Measurements from ENCODE around the gene C10orf90.

C10orf90 gene

DNA sequence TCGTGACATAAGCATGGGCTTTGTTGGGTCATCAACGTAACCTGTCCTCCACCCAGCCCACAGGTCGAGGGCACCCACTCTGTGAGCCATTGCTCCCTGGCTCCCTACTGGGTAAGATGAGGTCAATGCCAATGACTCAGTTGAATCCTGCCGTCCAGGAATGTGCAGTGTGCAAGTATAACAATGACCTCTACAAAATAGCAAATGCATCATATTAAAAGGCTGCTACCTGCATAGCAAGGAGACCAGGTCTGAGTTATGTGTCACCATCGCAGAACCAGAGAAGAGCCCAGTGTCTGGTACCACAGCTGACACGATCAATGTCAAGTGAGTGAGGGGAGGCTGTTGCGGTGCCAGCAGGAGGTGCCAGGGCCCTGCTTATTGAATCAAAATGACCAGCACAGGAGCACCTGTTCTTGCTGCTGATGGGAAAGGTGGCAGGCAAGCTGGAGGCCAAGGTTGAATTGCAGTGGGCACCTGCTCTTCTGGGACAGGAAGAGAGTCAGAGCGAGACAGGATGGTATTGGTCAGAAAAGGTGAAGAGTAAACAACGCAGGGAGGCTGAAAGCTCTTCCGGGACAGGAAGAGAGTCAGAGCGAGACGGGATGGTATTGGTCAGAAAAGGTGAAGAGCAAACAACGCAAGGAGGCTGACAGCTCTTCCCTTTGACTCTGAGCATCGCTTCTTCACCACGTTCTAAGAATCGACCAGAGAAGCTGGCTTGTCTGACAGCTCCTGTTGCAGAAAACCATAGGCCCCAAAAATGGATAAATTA, 173.5 kb downstream of the C10orf90 start:
- Histone ChIP-seq H3K4me2 (ENCODE audit: low read length) (no peak overlapping the region), H3K79me2 (ENCODE audit: control insufficient read depth, low read length) (no peaks in the 10 kb centered on the region), H3K27me3 (ENCODE audit: control insufficient read depth, low read length) (no peaks in the 10 kb centered on the region), H3K9me2 (replicated peaks; ENCODE audit: control insufficient read depth, low read length) (no peaks in the 10 kb centered on the region), H3F3A (ENCODE audit: control insufficient read depth, insufficient read depth) (no peaks in the 10 kb centered on the region), H3K27ac (ENCODE audit: low read depth, low read length) (no peak overlapping the region), H3K4me3 (ENCODE audit: low read length) (no peak overlapping the region), H3K9me3 (ENCODE audit: control insufficient read depth, insufficient read depth, low read length) (no peaks in the 10 kb centered on the region), H3K4me1 (ENCODE audit: control insufficient read depth, low read length) (no peaks in the 10 kb centered on the region), H4K20me1 (ENCODE audit: control insufficient read depth, insufficient read depth, low read depth, low read length) (no peaks in the 10 kb centered on the region), H3K36me3 (ENCODE audit: control insufficient read depth, low read length) (no peaks in the 10 kb centered on the region)
- TF ChIP-seq, protein P1, sequence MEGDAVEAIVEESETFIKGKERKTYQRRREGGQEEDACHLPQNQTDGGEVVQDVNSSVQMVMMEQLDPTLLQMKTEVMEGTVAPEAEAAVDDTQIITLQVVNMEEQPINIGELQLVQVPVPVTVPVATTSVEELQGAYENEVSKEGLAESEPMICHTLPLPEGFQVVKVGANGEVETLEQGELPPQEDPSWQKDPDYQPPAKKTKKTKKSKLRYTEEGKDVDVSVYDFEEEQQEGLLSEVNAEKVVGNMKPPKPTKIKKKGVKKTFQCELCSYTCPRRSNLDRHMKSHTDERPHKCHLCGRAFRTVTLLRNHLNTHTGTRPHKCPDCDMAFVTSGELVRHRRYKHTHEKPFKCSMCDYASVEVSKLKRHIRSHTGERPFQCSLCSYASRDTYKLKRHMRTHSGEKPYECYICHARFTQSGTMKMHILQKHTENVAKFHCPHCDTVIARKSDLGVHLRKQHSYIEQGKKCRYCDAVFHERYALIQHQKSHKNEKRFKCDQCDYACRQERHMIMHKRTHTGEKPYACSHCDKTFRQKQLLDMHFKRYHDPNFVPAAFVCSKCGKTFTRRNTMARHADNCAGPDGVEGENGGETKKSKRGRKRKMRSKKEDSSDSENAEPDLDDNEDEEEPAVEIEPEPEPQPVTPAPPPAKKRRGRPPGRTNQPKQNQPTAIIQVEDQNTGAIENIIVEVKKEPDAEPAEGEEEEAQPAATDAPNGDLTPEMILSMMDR (IDR thresholded peaks at IDR 0.05; ENCODE audit: low read depth, low read length, poor library complexity, severe bottlenecking) = no peak
- no peak for TF ChIP-seq EZH2phosphoT487 (IDR thresholded peaks at IDR 0.05; ENCODE audit: borderline replicate concordance, low read length)

DNA sequence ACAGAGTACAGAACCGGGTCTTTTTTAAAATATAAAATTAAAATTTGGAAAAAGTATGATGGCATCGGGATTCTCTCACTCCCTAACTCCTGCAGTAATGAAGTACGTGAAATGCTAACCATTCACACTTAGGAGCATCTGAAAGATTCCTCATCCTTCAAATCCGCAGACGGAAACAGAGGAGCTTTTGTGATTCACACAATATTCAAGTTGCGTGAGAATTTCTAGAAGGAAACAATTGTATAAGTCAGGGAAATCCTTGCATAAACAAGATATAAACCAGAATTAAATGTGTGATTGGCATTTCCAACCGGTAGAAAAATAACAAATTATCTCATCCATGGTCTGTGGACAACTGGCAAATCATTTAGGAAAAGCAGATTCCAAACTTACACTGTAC, 179.0 kb downstream of the C10orf90 start:
- H3K27ac ChIP-seq (ENCODE audit: low read depth, low read length) = no peak overlapping the region
- no peak for TF ChIP-seq EZH2phosphoT487 (IDR thresholded peaks at IDR 0.05; ENCODE audit: borderline replicate concordance, low read length)
- TF ChIP-seq, protein P1 (IDR thresholded peaks at IDR 0.05; ENCODE audit: low read depth, low read length, poor library complexity, severe bottlenecking) = no peak
- H3K4me3 ChIP-seq (ENCODE audit: low read length) = no peak overlapping the region

DNA sequence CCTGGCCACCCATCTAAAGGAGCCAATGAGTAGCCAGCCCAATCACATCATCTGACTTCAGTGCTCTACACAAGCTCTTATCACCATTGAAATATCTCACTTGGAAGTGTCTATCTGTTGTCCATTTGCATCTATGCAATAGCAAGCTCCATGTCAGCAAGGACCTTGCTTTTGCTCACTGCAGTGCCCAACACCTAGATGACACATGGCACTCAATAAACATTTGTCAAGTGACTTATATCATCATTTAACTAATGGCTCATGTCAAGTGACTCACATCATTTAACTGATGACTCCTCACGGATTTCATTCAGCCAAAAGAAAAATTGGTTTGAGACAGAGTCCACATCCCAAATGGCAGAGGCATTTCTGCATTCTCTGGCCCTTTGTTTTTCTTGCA, 189.3 kb downstream of the C10orf90 start:
- no peaks in the 10 kb centered on the region for H3K4me1 ChIP-seq (ENCODE audit: control insufficient read depth, low read length)
- no peaks in the 10 kb centered on the region for H3K9me3 ChIP-seq (ENCODE audit: control insufficient read depth, insufficient read depth, low read length)
- no peak overlapping the region for H3K4me3 ChIP-seq (ENCODE audit: low read length)
- no peaks in the 10 kb centered on the region for H3F3A ChIP-seq (ENCODE audit: control insufficient read depth, insufficient read depth)
- H3K4me2 ChIP-seq (ENCODE audit: low read length) = no peak overlapping the region
- H3K27me3 ChIP-seq (ENCODE audit: control insufficient read depth, low read length) = no peaks in the 10 kb centered on the region
- H3K27ac ChIP-seq (ENCODE audit: low read depth, low read length) = no peak overlapping the region
- no peak for TF ChIP-seq EZH2phosphoT487 (IDR thresholded peaks at IDR 0.05; ENCODE audit: borderline replicate concordance, low read length)
- TF ChIP-seq, protein P1 (IDR thresholded peaks at IDR 0.05; ENCODE audit: low read depth, low read length, poor library complexity, severe bottlenecking) = no peak
- no peaks in the 10 kb centered on the region for H4K20me1 ChIP-seq (ENCODE audit: control insufficient read depth, insufficient read depth, low read depth, low read length)
- H3K36me3 ChIP-seq (ENCODE audit: control insufficient read depth, low read length) = no peaks in the 10 kb centered on the region
- no peaks in the 10 kb centered on the region for H3K9me2 ChIP-seq (replicated peaks; ENCODE audit: control insufficient read depth, low read length)
- H3K79me2 ChIP-seq (ENCODE audit: control insufficient read depth, low read length) = no peaks in the 10 kb centered on the region

More for the DNA sequence above, 179.0 kb downstream of the C10orf90 start:
- H3K36me3 ChIP-seq (ENCODE audit: control insufficient read depth, low read length) = no peaks in the 10 kb centered on the region
- H3K9me2 ChIP-seq (replicated peaks; ENCODE audit: control insufficient read depth, low read length) = no peaks in the 10 kb centered on the region
- no peaks in the 10 kb centered on the region for H3K79me2 ChIP-seq (ENCODE audit: control insufficient read depth, low read length)
- H3K4me1 ChIP-seq (ENCODE audit: control insufficient read depth, low read length) = no peaks in the 10 kb centered on the region
- no peaks in the 10 kb centered on the region for H3F3A ChIP-seq (ENCODE audit: control insufficient read depth, insufficient read depth)
- no peaks in the 10 kb centered on the region for H4K20me1 ChIP-seq (ENCODE audit: control insufficient read depth, insufficient read depth, low read depth, low read length)
- H3K27me3 ChIP-seq (ENCODE audit: control insufficient read depth, low read length) = no peaks in the 10 kb centered on the region
- no peak overlapping the region for H3K4me2 ChIP-seq (ENCODE audit: low read length)
- 0 out of 2 replicates have a peak, but pooled peaks cover 3% of the 10 kb centered on the region for H3K9me3 ChIP-seq (ENCODE audit: control insufficient read depth, insufficient read depth, low read length)

Data from DOHH2 (cell line).